SK-N-SH (cell line): ENCODE data around the gene KLF17.

Source experiments
- CTCF ChIP-seq: fragments of 200-600 bp; sonication (generic); IDR thresholded peaks from 2 replicates; pipeline ENCODE4 v1.6.1; 2017; ENCODE audit warnings: antibody characterized with exemption, mild to moderate bottlenecking, moderate library complexity
- EP300 ChIP-seq, 2 experiments: IDR thresholded peaks; 2 replicates each; pipeline versions ENCODE4 v1.4.0 to v1.6.1; 2012; ENCODE audit warnings: borderline replicate concordance in 1 of 2, low read depth in 1 of 2, low read length in 1 of 2
- POLR2AphosphoS5 ChIP-seq: IDR thresholded peaks from 2 replicates; pipeline ENCODE4 v1.6.1; 2012; ENCODE audit warnings: low read depth, low read length
- RAD21 ChIP-seq: IDR thresholded peaks from 2 replicates; pipeline ENCODE4 v1.6.1; 2012; ENCODE audit warnings: mild to moderate bottlenecking, low read length
- SIN3A ChIP-seq: IDR thresholded peaks from 2 replicates; pipeline ENCODE4 v1.6.1; 2012; ENCODE audit warnings: low read depth, mild to moderate bottlenecking, low read length, moderate library complexity, borderline replicate concordance
- USF1 ChIP-seq: IDR thresholded peaks from 2 replicates; pipeline ENCODE4 v1.4.0; 2012; ENCODE audit warnings: low read depth, borderline replicate concordance
- YY1 ChIP-seq: IDR thresholded peaks from 2 replicates; pipeline ENCODE4 v1.4.0; 2012; ENCODE audit warnings: low read depth, mild to moderate bottlenecking

- TF ChIP-seq EP300 (IDR thresholded peaks at IDR 0.05; ENCODE audit: borderline replicate concordance in 1 of 2, low read depth in 1 of 2, low read length in 1 of 2) (no peak), RAD21 (no peak), YY1 (no peak), CTCF (no peak), POLR2AphosphoS5 (no peak), USF1 (no peak), SIN3A (no peak)
These were observed 10.4 kb upstream of the KLF17 start for GRCh38 chr1:44108241-44108640.
